Transverse colon (tissue), 4 donors: ENCODE data around the gene GOLIM4. TPM values are rescaled to one million over a fixed set of nuclear protein-coding genes. Genes with fewer than 3 reads are reported as not detected.
A peak's percentile ranks its signal among the peaks of the same experiment; 100 is the strongest.

ENCODE experiments used
- DNase-seq: peaks from one replicate; pipeline ENCODE4 v3.0.0-alpha.2; 2019
- H3K27ac ChIP-seq, 4 donors: fragments of 200-600 bp; sonication (generic); 2 replicates each; pipeline ENCODE4 v1.5.1; 2016 to 2018; ENCODE audit warnings: inconsistent platforms in 4 of 4
- H3K27me3 ChIP-seq: fragments of 200-600 bp; sonication (generic); 2 replicates; pipeline ENCODE4 v1.5.1; 2017; ENCODE audit warnings: inconsistent platforms
- H3K36me3 ChIP-seq, 4 donors: fragments of 200-600 bp; sonication (generic); 2 replicates each; pipeline ENCODE4 v1.5.1; 2017 to 2019; ENCODE audit warnings: inconsistent platforms in 4 of 4
- H3K4me1 ChIP-seq, 4 donors: fragments of 200-600 bp; sonication (generic); 2 replicates each; pipeline ENCODE4 v1.5.1; 2017 to 2020; ENCODE audit warnings: inconsistent platforms in 4 of 4
- H3K4me3 ChIP-seq, 4 donors: fragments of 200-600 bp; sonication (generic); 1 replicate in 1 of 4; 2 replicates in 3 of 4; pipeline versions ENCODE4 v1.5.1 to v1.6.1; 2017 to 2019; ENCODE audit warnings: inconsistent platforms in 4 of 4
- H3K9me3 ChIP-seq, 2 donors: fragments of 200-600 bp; sonication (generic); 2 replicates each; pipeline ENCODE4 v1.5.1; 2017 to 2019; ENCODE audit warnings: inconsistent platforms in 2 of 2
- EP300 ChIP-seq: sonication (generic); formaldehyde crosslinking; IDR thresholded peaks from one replicate; pipeline ENCODE4 v1.6.1; 2017; ENCODE audit warnings: antibody characterized with exemption, low read depth
- POLR2A ChIP-seq: fragments of 450-650 bp; IDR thresholded peaks from one replicate; pipeline ENCODE4 v1.6.1; 2016; ENCODE audit warnings: antibody characterized with exemption, mild to moderate bottlenecking, moderate library complexity
- POLR2AphosphoS5 ChIP-seq, 3 donors: sonication (generic); formaldehyde crosslinking; IDR thresholded peaks; one replicate each; pipeline ENCODE4 v1.6.1; 2016; ENCODE audit warnings: antibody characterized with exemption in 3 of 3
- WGBS, 2 donors: methylation state at CpG; one replicate each; pipeline ENCODE4 v1.1.5; 2018; ENCODE audit warnings: low coverage in 1 of 2; 5-methylcytosine and 5-hydroxymethylcytosine counted together
- in situ Hi-C, 4 donors: fragments of 200-750 bp; cut with MboI; loops; one replicate each; pipeline versions ENCODE4 v1.15.0 to v1.15.1; 2017; ENCODE audit warnings: low sequenced_read_pairs in 3 of 4, low pct_ligation_motif_present in 1 of 4, low pct_unique_long_range_greater_than_20kb in 1 of 4
- intact Hi-C: fragments of 100-400 bp; cut with DNase I; formaldehyde crosslinking; loops from one replicate; pipeline ENCODE4 v1.15.1; 2023; ENCODE audit warnings: low total_unique reads
- total RNA-seq, 4 donors: library from RNA; depleted of rRNA; stranded (reverse); fragments of >200 nt; gene quantifications; one replicate each; pipeline ENCODE4 v1.1.0, GENCODE V29; 2016
- TF ChIP-seq, protein P1 (sequence below), 5 experiments: fragments of 200-600 bp in 3 of 5; fragments of 450-650 bp in 2 of 5; sonication (generic) in 3 of 5; IDR thresholded peaks; 1 replicate in 2 of 5; 2 replicates in 3 of 5; pipeline ENCODE4 v1.5.1; 2016 to 2017; ENCODE audit warnings: antibody characterized with exemption in 5 of 5, inconsistent platforms in 3 of 5, mild to moderate bottlenecking in 2 of 5, moderate library complexity in 1 of 5

The GOLIM4 gene
- total RNA-seq, 4 donors from 2014 or later: 87.2 to 120 (median 101) TPM

DNA sequence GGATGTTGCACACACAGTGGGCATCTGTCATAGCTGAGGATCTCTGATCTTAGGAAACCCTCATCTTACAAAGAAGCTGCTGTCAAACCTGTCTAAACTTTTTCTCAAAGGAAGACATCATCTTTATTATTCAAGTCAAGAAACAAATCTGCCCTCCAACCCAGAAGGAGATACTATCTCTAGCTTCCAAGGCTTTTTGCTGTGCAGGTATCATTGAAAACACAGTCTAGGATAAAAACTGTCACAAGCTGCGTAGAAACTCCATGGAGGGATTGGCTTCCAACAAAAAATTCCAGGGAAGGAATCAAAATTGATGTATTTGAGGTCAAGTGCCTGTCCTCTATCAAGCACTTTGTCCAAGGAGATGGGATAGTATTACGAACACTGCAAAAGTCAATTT is 89.1 kb downstream of the GOLIM4 start:
- no peak for DNase-seq
- H3K9me3 ChIP-seq: no peaks in the 10 kb centered on the region
- H3K4me3 ChIP-seq: no peak overlapping the region
- in situ Hi-C loops: no loop called here
- WGBS, 2 donors: 82 to 85% methylated on average over 2 of the region's 2 CpGs
- no peak for TF ChIP-seq EP300
- TF ChIP-seq, protein P1, sequence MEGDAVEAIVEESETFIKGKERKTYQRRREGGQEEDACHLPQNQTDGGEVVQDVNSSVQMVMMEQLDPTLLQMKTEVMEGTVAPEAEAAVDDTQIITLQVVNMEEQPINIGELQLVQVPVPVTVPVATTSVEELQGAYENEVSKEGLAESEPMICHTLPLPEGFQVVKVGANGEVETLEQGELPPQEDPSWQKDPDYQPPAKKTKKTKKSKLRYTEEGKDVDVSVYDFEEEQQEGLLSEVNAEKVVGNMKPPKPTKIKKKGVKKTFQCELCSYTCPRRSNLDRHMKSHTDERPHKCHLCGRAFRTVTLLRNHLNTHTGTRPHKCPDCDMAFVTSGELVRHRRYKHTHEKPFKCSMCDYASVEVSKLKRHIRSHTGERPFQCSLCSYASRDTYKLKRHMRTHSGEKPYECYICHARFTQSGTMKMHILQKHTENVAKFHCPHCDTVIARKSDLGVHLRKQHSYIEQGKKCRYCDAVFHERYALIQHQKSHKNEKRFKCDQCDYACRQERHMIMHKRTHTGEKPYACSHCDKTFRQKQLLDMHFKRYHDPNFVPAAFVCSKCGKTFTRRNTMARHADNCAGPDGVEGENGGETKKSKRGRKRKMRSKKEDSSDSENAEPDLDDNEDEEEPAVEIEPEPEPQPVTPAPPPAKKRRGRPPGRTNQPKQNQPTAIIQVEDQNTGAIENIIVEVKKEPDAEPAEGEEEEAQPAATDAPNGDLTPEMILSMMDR (IDR thresholded peaks at IDR 0.05): no peak
- no peak for TF ChIP-seq POLR2A
- TF ChIP-seq POLR2AphosphoS5 (IDR thresholded peaks at IDR 0.05): no peak
- no peak overlapping the region for H3K27ac ChIP-seq
- H3K4me1 ChIP-seq: peaks cover 0 to 9% (median 0%) of the 10 kb centered on the region in 4 donors
- H3K36me3 ChIP-seq: peaks cover 0 to 18% (median 9%) of the 10 kb centered on the region in 4 donors
- intact Hi-C loops: no loop called here
- no peaks in the 10 kb centered on the region for H3K27me3 ChIP-seq

DNA sequence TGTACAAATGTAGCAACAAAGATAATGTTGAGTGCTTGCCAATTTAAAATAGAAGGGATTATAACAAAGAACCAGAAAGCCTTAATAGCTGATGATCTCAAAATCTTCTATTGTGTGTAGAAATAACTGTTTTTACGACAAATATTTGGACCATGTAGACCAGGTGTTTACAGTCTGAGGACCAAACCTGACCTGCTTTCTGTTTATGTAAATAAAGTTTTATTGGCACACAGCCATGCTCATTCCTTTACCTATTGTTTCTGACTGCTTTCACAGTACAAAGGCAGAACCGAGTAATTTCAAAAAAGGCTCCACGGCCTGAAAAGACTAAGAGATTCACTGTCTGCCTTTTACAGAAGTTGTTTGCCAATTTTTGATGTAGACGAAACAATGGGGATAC is 91.8 kb downstream of the GOLIM4 start:
- 85 to 88% methylated on average over 4 of the region's 4 CpGs for WGBS, 2 donors
- H3K9me3 ChIP-seq: no peaks in the 10 kb centered on the region
- intact Hi-C loops: no loop called here

DNA sequence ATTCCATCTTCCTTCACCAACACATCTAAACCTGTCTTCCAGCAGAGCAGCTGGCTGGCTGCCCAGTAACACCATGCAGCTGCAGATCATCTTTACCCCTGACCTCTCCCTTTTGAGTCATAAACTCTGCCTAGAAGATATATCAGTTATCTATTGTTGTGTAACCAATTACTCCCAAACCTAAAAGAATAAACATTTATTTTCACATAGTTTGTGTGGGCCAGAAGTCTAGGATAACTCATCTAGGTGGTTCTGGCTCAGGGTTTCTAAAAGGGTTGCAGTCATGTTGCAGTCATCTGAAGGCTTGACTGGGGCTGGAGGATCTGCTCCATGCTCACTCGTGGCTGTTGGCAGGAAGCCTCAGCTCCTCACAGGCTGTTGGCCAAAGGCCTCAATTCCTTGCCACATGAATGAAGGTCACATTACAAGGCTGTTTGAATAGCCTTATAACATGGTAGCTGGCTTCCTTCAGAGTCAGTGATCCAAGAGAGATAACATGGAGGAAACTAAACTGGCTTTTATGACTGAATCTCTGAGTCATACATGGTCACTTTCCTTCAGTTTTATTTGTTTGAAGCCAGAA is 92.8 kb downstream of the GOLIM4 start:
- TF ChIP-seq EP300: no peak
- TF ChIP-seq, protein P1 (IDR thresholded peaks at IDR 0.05): no peak
- peak in 1 of 3 donors; percentile 31 for TF ChIP-seq POLR2AphosphoS5 (IDR thresholded peaks at IDR 0.05)
- DNase-seq: peak; percentile 42
- peak overlapping the region; percentile 3 to 50 (median 22) for H3K27ac ChIP-seq
- 27% methylated on average over 1 of the region's 1 CpG; no CpG with 5 or more reads in 1 of the 2 donors for WGBS, 2 donors
- H3K27me3 ChIP-seq: no peaks in the 10 kb centered on the region
- no peak overlapping the region for H3K4me3 ChIP-seq
- H3K4me1 ChIP-seq: peaks cover 0 to 9% (median 0%) of the 10 kb centered on the region in 4 donors
- in situ Hi-C loops: no loop called here
- intact Hi-C loops: no loop called here
- H3K9me3 ChIP-seq: no peaks in the 10 kb centered on the region
- no peaks in the 10 kb centered on the region for H3K36me3 ChIP-seq

More for the DNA sequence above, 91.8 kb downstream of the GOLIM4 start:
- DNase-seq: no peak
- H3K4me3 ChIP-seq: no peak overlapping the region
- H3K36me3 ChIP-seq: peaks cover 0 to 5% (median 0%) of the 10 kb centered on the region in 4 donors
- H3K4me1 ChIP-seq: peaks cover 0 to 9% (median 0%) of the 10 kb centered on the region in 4 donors
- no peak overlapping the region for H3K27ac ChIP-seq
- H3K27me3 ChIP-seq: no peaks in the 10 kb centered on the region
- TF ChIP-seq POLR2A (no peak), POLR2AphosphoS5 (IDR thresholded peaks at IDR 0.05) (no peak), EP300 (no peak)
- TF ChIP-seq, protein P1 (IDR thresholded peaks at IDR 0.05): no peak
- in situ Hi-C loops: no loop called here

DNA sequence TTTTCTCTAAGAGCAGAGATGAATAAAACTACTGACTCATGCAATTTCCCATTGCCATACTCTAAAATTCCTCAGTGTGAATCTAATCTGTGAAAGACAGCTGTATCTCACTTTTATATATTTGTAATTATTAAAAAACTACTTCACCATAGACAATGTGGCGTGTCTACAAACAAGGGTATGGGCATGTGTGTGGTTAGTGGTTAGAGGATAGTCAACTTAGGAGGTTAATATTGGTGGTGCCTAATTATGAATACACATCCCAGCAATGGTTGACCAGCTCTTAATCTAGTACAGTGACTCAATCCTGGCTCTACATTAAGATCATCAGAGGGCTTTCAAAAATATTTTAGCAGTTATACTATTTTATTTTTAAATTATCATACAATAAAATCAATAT is 94.5 kb downstream of the GOLIM4 start:
- no peak for DNase-seq
- in situ Hi-C loops (no loop called here), intact Hi-C loops (no loop called here)
- H3K27ac ChIP-seq: no peak overlapping the region
- H3K27me3 ChIP-seq: no peaks in the 10 kb centered on the region
- TF ChIP-seq POLR2AphosphoS5 (IDR thresholded peaks at IDR 0.05) (no peak), EP300 (no peak), POLR2A (no peak)
- TF ChIP-seq, protein P1 (IDR thresholded peaks at IDR 0.05): no peak
- no peaks in the 10 kb centered on the region for H3K9me3 ChIP-seq
- H3K36me3 ChIP-seq: no peaks in the 10 kb centered on the region
- no peak overlapping the region for H3K4me3 ChIP-seq
- H3K4me1 ChIP-seq: peaks cover 0 to 9% (median 0%) of the 10 kb centered on the region in 4 donors
- 77 to 100% methylated on average over 1 of the region's 1 CpG for WGBS, 2 donors
